GM15510 (cell line): Measurements from ENCODE around the gene CD207.

Experiments
- POLR2A ChIP-seq: IDR thresholded peaks from 3 replicates; pipeline ENCODE4 v1.6.1; 2011; ENCODE audit warnings: borderline replicate concordance; ENCODE audit not compliant: insufficient read length; ENCODE audit errors: extremely low read depth

CD207 gene

DNA sequence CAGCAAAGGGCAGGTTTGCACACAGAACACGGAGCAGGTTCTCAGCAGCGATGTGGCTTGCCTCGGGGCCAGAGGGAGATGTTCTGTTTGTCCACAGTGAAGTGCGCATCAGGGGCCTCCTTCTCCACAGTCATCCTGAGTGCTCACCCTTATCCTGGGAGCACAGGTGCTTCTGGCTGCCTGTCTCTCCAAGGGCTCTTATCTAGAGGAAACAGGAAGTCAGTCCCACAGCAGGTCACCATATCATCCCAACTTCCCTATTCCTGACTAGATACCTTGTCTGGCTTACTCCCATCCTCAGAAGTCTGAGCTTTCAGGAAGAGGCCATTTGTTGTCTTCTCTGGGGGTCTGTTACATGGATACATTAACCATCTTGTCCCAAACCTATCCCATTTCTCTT lies at the start of gene CD207:
CD207 (minus strand) TSS at position 174 of the 400 bp plus-strand sequence; CDS start at position 134, 40 bp downstream.
- TF ChIP-seq POLR2A = no peak

DNA sequence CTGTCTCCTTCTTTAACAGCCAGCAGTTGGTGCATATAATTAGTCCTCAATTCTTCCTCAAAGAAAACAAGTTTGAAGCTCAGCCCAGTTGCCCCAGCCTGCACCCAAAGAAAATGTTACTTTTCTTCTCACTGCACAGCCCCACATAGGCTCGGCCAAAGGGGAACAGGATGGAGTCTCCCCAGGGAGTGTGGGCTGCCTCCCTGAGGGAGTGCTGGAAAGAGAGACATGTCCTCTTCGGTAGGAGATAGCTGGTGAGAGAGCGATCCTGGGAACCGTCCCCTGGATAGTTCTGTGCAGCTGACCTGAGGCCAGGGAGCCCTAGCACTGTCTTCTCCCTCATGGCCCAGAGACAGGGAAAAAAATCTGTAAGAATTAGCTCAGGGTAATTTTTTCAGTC lies 37.9 kb upstream of the CD207 start:
- no peak for TF ChIP-seq POLR2A

DNA sequence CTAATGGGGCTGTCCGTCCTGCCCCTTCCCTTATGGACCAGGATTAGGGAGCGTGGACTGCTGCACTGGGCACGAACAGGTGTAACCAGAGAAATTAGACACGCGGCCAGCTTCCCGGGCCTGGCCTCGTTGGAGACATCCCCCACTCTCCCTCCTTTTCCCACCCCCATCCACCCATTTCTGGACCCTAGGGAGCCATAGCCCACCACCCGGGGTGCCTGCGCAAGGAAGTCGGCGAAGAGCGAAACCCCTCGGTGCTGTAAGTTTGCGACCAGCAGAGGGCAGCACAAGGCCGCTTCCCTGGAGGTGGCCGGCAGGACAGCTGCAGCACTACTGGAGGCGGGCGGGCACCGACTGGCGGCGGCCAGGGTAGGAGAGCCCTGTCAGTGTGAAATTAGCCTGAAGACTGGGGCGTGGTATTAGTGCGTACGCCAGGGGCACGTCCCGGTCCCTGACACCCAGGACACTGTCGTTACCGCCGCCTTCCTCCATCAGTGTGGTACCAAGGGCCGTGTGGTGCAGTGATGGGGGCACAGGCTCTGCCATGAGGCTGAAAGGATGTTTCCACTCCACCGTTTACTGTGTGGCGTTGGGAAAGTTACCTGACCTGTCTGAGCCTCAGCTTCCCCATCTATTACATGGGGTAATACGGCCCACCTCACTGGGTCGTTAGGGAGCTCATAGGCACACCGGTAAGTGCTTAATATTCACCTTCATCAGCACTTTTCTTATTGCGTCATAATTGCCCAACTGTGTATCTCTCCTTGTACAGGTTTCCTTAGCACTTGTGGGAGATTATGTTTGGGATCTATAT lies 36.0 kb upstream of the CD207 start:
- TF ChIP-seq POLR2A = no peak

DNA sequence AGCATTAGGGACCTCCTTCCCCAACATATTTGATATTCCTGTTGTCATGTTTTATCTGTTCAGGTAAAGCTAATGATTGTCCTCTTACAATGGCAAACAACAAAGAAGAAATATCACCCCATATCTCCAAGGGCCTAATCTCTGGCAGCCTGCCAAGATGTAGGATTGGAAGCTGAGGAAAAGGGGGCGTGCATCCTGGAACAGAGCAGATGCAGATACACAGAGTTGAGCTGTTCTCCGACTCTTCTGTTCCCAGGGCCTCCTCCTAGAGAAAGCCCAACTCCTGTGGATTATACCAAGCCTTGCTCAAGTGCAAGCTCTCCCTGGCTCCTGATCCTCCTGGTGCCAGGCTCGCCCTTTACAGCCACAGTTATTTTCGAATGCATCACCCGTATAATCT lies 35.2 kb upstream of the CD207 start:
- no peak for TF ChIP-seq POLR2A

DNA sequence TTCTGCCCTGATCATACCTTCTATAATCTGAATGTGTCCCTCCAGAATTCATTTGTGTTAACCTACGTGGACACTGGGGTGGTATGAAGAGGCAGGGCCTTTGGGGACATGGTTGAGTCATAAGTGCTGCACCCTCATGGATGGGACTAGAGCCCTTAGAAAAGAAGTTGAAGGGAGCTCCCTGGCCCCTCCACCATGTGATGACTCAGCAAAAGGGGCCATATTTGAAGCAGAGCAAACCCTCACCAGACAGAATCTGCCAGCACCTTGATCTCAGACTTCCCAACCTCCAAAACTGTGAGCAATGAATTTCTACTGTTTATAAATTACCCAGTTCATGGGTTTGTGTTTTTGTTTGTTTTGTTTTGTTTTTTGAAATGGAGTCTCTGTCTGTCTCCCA lies 33.4 kb upstream of the CD207 start:
- TF ChIP-seq POLR2A = no peak

DNA sequence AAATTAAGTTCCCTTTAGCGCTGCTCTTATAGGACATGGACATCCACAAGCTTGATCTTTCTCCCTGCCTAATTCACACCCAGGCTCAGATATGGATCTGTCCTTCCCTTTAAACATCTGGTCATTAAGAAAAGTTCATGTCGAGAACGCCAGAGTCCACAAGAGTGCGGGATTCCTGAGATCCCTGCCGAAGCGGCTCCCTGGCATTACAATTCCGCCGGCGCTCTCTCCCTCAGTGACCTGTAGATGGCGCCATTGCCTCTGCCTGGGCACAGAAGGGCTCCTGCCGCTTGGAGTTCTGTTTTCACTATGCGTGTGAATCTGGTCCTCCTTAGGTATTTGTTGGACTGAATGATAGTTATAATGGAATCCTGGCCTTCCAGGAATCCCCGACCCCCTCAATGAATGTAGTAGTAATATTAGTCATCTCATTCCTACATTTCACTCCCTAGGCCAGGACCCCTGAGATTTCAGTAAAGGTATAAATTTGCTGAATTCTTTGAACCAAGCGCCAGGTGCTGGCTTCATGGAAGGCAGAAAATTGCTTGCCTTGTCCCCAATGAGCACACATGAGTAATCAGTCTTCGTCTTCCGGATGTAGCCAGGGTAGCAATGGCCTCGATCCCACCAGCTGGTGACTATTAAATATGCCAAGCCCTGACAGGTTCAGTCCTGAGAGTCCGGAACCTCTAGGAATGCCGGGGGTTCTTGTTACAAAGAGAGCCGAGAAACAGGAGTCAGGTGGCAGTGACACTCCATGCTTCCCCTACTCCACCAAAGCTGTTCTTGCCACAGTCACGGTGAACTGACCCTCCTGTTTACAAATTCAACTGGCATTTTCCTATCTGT lies 26.4 kb upstream of the CD207 start:
- no peak for TF ChIP-seq POLR2A

DNA sequence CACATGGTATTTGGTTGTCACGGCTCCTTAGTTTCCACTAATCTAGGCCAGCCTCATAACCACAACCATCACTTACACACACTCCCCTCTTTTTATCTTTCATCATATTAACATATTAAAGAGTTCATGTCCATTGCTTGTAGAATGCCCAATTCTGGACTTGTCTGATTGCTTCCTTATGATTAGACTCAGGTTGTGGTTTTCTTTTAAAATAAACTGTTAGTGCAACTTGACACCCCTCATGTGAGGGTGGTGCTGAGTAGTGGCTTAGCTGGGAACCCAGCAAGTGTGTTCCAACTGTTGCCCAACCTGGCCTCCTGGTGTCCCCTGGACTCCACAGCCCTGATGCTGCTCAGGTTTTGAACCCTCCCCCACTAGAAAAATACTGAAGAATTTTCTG lies 20.1 kb upstream of the CD207 start:
- no peak for TF ChIP-seq POLR2A

DNA sequence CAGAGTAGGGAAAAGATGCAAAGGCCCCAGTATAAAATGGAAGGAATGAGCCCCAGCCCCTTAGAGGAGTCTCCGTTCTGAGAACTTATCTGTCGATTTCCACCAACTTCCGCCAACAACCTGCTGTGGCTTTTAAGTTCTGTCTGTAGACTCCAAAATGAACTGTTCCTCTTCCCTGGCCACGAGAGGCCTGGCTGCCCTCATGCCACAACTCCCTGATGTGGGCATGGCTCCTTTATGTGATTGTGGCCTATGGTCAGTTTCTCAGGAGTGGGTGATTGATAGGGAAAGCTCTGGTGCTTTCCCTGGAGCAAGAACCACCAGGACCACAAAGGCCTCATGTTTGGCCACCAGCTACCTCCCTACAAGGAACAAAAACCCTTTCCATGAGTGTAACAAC lies 18.8 kb upstream of the CD207 start:
- no peak for TF ChIP-seq POLR2A

DNA sequence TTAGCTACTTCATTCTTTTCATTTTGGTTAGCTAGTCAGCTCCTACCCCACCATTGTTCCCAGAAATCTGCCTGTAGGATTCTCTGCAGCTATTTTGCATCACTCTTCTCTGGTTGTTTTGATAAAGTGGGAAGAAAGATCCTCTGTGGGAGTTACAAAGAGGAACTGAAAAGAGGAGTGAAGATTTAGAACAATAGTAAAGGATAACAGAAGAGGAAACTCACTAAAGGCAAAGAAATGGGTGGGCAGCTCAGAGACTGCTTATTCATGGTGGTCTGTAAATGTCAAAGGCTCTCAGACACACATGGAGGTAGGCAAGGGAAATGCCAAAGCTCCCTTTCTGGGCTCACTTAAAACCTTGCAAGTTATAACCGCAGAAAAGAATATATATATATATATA lies 17.2 kb upstream of the CD207 start:
- no peak for TF ChIP-seq POLR2A

DNA sequence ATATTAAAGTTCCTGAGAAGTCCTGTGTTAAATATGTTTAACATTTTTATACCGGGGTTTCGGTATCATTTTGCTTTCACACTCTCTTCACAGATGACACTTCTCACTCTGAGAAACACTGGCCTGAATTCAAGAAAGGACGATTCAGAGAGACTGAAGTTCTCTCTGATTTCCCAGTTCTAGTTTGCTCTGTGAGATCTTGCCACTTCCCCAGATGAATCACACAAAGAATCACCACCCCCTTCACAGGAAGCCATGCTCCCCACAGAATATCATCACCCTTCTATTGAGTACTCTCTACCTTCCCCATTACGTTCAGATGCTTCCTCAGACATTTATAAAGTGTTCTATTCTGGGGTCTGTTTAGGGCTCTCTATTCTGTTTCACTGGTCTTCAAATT lies 16.1 kb upstream of the CD207 start:
- no peak for TF ChIP-seq POLR2A

DNA sequence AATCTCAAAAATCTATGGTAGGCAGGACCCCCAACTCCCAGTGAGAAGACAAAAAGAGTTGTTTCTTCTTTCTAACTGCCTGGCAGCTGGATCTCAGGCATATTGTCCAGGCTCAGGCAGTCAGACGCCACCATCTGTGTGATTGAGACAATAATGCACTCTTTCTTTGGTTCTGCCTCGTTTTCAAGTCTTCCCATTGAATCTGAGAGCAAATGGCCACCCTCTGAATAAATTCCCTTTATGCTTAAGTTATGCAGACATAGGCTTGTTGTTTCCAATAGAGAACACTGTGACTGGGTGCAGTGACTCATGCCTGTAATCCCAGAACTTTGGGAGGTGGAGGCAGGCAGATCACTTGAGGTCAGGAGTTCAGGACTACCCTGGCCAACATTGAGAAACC lies 15.3 kb upstream of the CD207 start:
- no peak for TF ChIP-seq POLR2A

DNA sequence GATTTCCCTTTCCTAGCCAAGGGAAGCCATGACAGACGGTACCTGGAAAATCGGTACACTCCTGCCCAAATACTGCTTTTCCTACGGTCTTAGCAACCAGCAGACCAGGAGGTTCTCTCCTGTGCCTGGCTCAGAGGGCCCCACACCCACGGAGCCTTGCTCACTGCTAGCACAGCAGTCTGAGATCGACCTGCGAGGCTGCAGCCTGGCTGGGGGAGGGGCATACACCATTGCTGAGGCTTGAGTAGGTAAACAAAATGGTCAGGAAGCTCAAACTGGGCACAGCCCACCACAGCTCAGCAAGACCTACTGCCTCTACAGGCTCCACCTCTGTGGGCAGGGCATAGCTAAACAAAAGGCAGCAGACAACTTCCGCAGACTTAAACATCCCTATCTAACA lies 6.8 kb upstream of the CD207 start:
- TF ChIP-seq POLR2A = no peak

DNA sequence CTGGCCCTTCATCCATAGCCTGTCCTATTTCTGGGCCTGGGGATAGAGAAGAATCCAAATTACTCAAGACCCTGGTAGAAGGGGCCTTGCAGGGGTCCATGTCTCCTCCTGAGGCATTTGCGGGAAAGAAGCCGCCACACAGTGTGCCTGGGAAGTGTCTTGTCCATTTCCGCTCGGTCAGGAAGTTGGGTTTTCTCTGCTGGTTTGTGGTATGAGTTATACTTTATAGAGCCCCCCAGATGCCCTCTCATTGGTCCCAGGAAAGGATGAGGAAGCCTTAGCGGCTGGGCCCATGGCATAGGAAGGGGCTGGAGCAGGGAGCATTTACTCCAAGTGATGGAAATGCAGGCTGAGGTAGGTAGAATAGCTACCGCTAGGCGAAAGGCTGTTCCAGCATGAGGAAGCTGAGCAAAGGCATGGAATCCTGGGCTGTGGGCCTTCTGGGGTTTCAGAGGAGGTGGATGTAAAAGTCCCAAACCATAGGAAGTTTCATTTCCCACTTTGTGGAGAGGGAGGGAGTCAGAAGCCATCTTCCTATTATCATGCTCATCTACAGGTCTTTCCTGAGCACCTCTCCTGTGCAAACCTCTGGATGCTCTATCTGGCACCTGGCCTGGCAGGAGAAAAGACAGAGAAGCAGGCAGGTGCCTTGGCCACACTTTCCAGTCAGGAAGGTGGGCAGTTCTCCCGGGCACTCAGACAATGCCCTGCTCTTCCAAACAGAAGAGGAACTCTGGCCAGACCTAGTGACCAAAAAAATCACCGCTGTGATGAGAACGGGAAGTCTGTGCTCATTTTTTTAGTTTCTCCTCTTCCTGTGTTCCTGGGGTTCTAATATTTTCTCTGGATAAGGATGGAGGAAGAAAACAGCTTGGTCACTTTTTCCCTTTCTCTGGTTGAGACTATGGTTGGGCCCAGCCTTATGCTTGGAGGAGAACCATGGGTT lies 2.6 kb upstream of the CD207 start:
- no peak for TF ChIP-seq POLR2A

DNA sequence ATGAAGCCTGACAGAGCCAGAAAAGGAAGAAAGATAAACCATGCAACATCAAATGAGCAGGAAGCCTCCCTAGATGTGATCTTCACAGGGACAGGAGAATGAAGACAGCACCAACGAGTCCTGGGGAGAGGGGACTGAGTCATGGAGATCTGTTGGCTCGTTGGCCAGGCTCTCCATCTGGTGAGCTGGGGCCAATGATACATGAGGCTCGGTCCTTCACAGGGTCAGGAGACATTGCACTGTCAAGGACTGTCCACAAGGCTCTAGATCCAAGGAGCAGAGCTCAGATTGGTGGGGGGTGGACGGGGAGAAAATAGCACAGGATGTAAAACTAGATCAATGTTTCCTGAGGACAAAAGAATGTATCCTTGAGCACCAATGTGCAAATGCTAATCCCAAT lies 735 bp downstream of the CD207 start:
- no peak for TF ChIP-seq POLR2A

DNA sequence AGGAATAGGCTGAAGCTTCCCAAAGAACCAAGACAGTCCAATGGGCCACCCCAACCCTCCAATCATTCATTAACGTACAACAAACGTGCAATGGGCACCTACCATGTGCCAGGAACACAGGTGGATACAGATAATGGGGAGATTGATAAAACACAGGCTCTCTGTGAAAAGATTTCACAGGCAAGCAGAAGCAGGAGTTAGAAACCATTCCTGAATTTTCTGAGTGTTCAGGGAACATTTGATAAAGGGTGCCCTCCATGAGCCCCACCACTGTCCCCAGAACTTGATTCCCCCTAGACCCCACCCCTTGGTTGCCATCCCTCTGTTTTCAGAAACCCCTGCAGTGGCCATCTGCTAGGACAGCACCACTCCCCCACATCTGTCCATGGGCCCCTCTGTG lies 1.5 kb downstream of the CD207 start:
- no peak for TF ChIP-seq POLR2A
